Ectodermal cell (in vitro differentiated cells): ENCODE measurements around the gene DIRAS3. TPM values are rescaled to one million over a fixed set of nuclear protein-coding genes. Genes with fewer than 3 reads are reported as not detected.
"Not testable (repeated sequence)": the region's sequence is repeated elsewhere in the genome, so short reads cannot be mapped to it uniquely, and the experiment has no call there.

Source experiments
- H3K27ac ChIP-seq: 2 replicates; pipeline ENCODE4 v1.7.0; 2013; ENCODE audit warnings: mild to moderate bottlenecking, low read depth, low read length; ENCODE audit not compliant: insufficient read depth, poor library complexity, severe bottlenecking
- H3K27me3 ChIP-seq: 2 replicates; pipeline ENCODE4 v1.7.0; 2013; ENCODE audit warnings: mild to moderate bottlenecking, low read length; ENCODE audit not compliant: insufficient read depth, control insufficient read depth, poor library complexity, severe bottlenecking
- H3K36me3 ChIP-seq: one replicate; pipeline ENCODE4 v1.7.0; 2013; ENCODE audit warnings: low read length; ENCODE audit not compliant: control insufficient read depth, insufficient read depth
- H3K4me1 ChIP-seq: one replicate; pipeline ENCODE4 v1.7.0; 2013; ENCODE audit warnings: low read length; ENCODE audit not compliant: control insufficient read depth, insufficient read depth
- H3K4me3 ChIP-seq: 2 replicates; pipeline ENCODE4 v1.7.0; 2013; ENCODE audit warnings: low read depth, low read length, control low read depth; ENCODE audit not compliant: insufficient read depth
- H3K9me3 ChIP-seq: 2 replicates; pipeline ENCODE4 v1.7.0; 2013; ENCODE audit warnings: mild to moderate bottlenecking, low read length, moderate library complexity; ENCODE audit not compliant: control insufficient read depth
- WGBS, 2 experiments: methylation state at CpG; one replicate each; pipeline ENCODE4 v1.1.7; 2013; ENCODE audit warnings: missing lambda C conversion rate in 2 of 2; 5-methylcytosine and 5-hydroxymethylcytosine counted together
- polyA plus RNA-seq, 4 experiments: library from polyadenylated mRNA; stranded (reverse); fragments of 50-300 nt; gene quantifications; one replicate each; pipeline ENCODE4 v1.2.3, GENCODE V29; 2013

Gene DIRAS3, protein sequence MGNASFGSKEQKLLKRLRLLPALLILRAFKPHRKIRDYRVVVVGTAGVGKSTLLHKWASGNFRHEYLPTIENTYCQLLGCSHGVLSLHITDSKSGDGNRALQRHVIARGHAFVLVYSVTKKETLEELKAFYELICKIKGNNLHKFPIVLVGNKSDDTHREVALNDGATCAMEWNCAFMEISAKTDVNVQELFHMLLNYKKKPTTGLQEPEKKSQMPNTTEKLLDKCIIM
- polyA plus RNA-seq (2013, experiment 1 of 4), result 1.00 TPM
- polyA plus RNA-seq (2013, experiment 2 of 4), result 1.0 TPM
- 0.53 TPM for polyA plus RNA-seq (2013, experiment 3 of 4)
- 0.69 TPM for polyA plus RNA-seq (2013, experiment 4 of 4)

- peaks cover 57% of the 10 kb centered on the region for H3K27me3 ChIP-seq
- peak within 1 kb of the TSS; percentile 14 for H3K4me3 ChIP-seq
- no peaks in the 10 kb centered on the region for H3K36me3 ChIP-seq
- 56 to 58% methylated on average over 45 of the region's 45 CpGs for WGBS, 2 experiments
- no peak within 1 kb of the TSS for H3K27ac ChIP-seq
- H3K9me3 ChIP-seq, result no peaks in the 10 kb centered on the region
- H3K4me1 ChIP-seq, result peaks cover 4% of the 10 kb centered on the region
Observed at GRCh38 chr1:68049941-68050878, at the start of gene DIRAS3. Gene DIRAS3 (minus strand): TSS chr1:68050627. CDS start chr1:68047297, 3,330 bp downstream.

GRCh38 chr1:68093737-68094136, 43.3 kb upstream of the DIRAS3 start:
- Histone ChIP-seq H3K36me3 (no peaks in the 10 kb centered on the region), H3K4me3 (no peak overlapping the region), H3K27me3 (no peaks in the 10 kb centered on the region), H3K27ac (no peak overlapping the region), H3K4me1 (no peaks in the 10 kb centered on the region), H3K9me3 (no peaks in the 10 kb centered on the region)

DNA sequence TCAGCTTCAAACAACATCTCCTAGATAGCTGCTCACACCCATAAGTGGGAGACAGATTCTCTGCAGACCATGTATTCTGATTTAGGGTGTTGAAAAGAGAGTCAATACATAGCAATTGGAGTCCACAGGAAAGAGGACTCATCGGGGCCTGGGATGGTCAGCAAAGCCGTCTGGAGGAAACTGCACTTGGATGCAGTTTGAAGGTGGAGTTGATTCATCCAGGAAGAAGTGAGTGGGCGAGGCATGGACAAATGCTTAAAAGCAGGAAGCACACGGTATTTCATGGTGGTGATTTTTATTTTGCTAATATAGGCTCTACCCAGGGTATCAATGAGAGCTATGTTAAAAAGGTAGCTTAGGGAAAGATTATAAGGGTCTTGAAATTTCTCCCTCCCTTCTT, 36.8 kb upstream of the DIRAS3 start:
- Histone ChIP-seq H3K4me1 (no peaks in the 10 kb centered on the region), H3K27me3 (no peaks in the 10 kb centered on the region), H3K36me3 (no peaks in the 10 kb centered on the region), H3K4me3 (no peak overlapping the region), H3K27ac (no peak overlapping the region), H3K9me3 (no peaks in the 10 kb centered on the region)
- 93 to 94% methylated on average over 4 of the region's 4 CpGs for WGBS, 2 experiments

- H3K27me3 ChIP-seq, result no peaks in the 10 kb centered on the region
- WGBS, 2 experiments, result 92 to 100% methylated on average over 1 of the region's 1 CpG
Observed at GRCh38 chr1:68085752-68086151, 35.3 kb upstream of the DIRAS3 start.

DNA sequence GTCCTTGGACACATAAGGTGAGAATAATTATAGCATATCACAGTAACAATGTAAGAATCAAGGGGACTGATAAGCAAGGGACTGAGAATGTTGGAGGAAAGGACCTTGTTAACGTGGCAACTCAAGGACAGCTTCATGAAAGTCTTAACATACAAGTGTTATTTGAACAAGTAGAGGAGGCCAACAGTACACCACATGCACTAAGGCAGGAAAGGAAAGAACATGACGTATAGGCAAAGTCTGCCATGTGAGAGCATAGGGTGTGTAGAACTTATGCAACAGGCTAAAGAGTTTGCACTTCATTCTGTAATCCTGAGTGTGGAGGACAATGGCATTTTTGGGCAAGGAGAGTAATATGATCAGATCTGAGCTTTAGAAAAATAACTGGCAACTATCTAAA, 33.3 kb upstream of the DIRAS3 start:
- no peak overlapping the region for H3K4me3 ChIP-seq
- H3K4me1 ChIP-seq, result no peaks in the 10 kb centered on the region
- H3K27me3 ChIP-seq, result no peaks in the 10 kb centered on the region
- no peaks in the 10 kb centered on the region for H3K9me3 ChIP-seq
- H3K27ac ChIP-seq, result no peak overlapping the region
- 47 to 49% methylated on average over 2 of the region's 2 CpGs for WGBS, 2 experiments
- H3K36me3 ChIP-seq, result no peaks in the 10 kb centered on the region

More at GRCh38 chr1:68085752-68086151, 35.3 kb upstream of the DIRAS3 start:
- no peaks in the 10 kb centered on the region for H3K36me3 ChIP-seq
- no peaks in the 10 kb centered on the region for H3K9me3 ChIP-seq
- no peak overlapping the region for H3K27ac ChIP-seq
- no peaks in the 10 kb centered on the region for H3K4me1 ChIP-seq
- no peak overlapping the region for H3K4me3 ChIP-seq

- H3K4me1 ChIP-seq, result no peaks in the 10 kb centered on the region
- no peak overlapping the region for H3K27ac ChIP-seq
- H3K9me3 ChIP-seq, result no peaks in the 10 kb centered on the region
- no peaks in the 10 kb centered on the region for H3K36me3 ChIP-seq
- no peaks in the 10 kb centered on the region for H3K27me3 ChIP-seq
- H3K4me3 ChIP-seq, result no peak overlapping the region
Observed at GRCh38 chr1:68081775-68082283, 31.4 kb upstream of the DIRAS3 start.

GRCh38 chr1:68078647-68079046, 28.2 kb upstream of the DIRAS3 start:
- H3K9me3 ChIP-seq, result no peaks in the 10 kb centered on the region
- no peaks in the 10 kb centered on the region for H3K4me1 ChIP-seq
- 67 to 83% methylated on average over 2 of the region's 2 CpGs for WGBS, 2 experiments
- no peaks in the 10 kb centered on the region for H3K27me3 ChIP-seq
- H3K27ac ChIP-seq, result no peak overlapping the region
- H3K36me3 ChIP-seq, result no peaks in the 10 kb centered on the region
- no peak overlapping the region for H3K4me3 ChIP-seq

DNA sequence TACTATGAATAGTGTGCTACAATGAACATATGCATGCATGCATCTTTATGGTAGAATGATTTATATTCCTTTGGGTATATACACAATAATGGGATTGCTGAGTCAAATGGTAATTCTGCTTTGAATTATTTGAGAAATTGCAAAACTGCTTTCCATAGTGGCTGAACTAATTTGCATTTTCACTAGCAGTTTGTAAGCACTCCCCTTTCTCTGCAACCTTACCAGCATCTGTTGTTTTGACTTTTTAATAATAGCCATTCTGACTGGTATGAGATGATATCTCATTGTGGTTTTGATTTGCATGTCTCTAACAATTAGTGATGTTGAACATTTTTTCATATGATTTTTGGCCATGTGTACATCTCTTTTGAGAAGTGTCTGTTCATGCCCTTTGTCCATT, 24.0 kb upstream of the DIRAS3 start:
- Histone ChIP-seq H3K36me3 (no peaks in the 10 kb centered on the region), H3K9me3 (no peaks in the 10 kb centered on the region), H3K4me1 (no peaks in the 10 kb centered on the region), H3K27ac (no peak overlapping the region), H3K27me3 (no peaks in the 10 kb centered on the region), H3K4me3 (no peak overlapping the region)

DNA sequence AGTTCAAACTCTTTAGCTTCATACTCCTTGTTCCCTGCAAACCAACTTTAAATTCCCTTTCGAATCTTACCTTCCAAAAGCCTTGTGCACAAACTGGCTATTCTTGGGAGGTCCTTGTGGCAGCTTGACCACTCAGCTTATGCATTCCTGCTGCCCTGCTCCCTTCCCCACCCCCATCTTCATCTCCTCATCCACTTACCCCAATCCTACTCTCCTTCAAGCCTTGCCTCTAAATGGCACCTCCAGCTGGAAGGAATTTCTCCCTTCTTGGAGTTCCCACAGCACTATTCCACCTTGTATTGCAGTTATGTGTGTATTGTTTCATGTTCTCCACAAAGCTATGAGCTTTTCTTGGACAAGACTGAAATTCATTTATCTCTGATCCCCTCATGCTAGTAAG, 15.3 kb upstream of the DIRAS3 start:
- WGBS, 2 experiments, result 94% methylated on average over 1 of the region's 1 CpG

DNA sequence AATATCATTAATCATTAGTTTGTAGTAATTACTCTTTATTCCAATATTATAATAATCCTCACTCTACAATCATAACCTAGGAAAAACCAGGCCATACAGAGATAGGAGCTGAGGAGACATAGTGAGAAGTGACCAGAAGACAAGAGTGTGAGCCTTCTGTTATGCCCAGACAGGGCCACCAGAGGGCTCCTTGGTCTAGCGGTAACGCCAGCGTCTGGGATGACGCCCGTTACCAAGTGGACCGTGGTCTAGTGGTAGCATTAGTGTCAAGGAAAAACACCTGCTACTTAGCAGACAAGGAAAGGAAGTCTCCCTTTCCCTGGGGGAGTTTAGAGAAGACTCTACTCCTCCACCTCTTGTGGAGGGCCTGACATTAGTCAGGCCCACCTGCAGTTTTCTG, 7.6 kb upstream of the DIRAS3 start:
- 91 to 96% methylated on average over 6 of the region's 6 CpGs for WGBS, 2 experiments
- H3K27ac ChIP-seq, H3K4me3 ChIP-seq, H3K27me3 ChIP-seq, H3K36me3 ChIP-seq, H3K4me1 ChIP-seq, H3K9me3 ChIP-seq: not testable (repeated sequence)

More for the DNA sequence above, 15.3 kb upstream of the DIRAS3 start:
- no peak overlapping the region for H3K4me3 ChIP-seq
- no peaks in the 10 kb centered on the region for H3K9me3 ChIP-seq
- no peaks in the 10 kb centered on the region for H3K27me3 ChIP-seq
- no peaks in the 10 kb centered on the region for H3K36me3 ChIP-seq
- no peak overlapping the region for H3K27ac ChIP-seq
- H3K4me1 ChIP-seq, result no peaks in the 10 kb centered on the region
